Activated CD8-positive, alpha-beta memory T cell treated with anti-CD3 and anti-CD28 coated beads for 36 hours (primary cell): Measurements from ENCODE around the gene SHISAL2B. TPM values are rescaled to one million over a fixed set of nuclear protein-coding genes. Genes with fewer than 3 reads are reported as not detected.

ENCODE experiments used
- total RNA-seq, 2 experiments: library from RNA; stranded (reverse); gene quantifications; one replicate each; pipeline ENCODE4 v1.2.3, GENCODE V29; 2021

SHISAL2B gene
- total RNA-seq, 2 experiments from 2014 or later: not detected

Other genes starting within 250 kb of the SHISAL2B start
- gene RGS7BP, start 184.5 kb upstream of the SHISAL2B start, total RNA-seq: not detected
- 10 to 100 TPM; 29.0 to 34.7 TPM for gene SREK1IP1, start 78.2 kb downstream of the SHISAL2B start, total RNA-seq
- gene CWC27, start 78.4 kb downstream of the SHISAL2B start, total RNA-seq: 10 to 100 TPM; 37.5 to 38.0 TPM